Measurements from ENCODE around the gene KCNT1.

The KCNT1 gene

DNA sequence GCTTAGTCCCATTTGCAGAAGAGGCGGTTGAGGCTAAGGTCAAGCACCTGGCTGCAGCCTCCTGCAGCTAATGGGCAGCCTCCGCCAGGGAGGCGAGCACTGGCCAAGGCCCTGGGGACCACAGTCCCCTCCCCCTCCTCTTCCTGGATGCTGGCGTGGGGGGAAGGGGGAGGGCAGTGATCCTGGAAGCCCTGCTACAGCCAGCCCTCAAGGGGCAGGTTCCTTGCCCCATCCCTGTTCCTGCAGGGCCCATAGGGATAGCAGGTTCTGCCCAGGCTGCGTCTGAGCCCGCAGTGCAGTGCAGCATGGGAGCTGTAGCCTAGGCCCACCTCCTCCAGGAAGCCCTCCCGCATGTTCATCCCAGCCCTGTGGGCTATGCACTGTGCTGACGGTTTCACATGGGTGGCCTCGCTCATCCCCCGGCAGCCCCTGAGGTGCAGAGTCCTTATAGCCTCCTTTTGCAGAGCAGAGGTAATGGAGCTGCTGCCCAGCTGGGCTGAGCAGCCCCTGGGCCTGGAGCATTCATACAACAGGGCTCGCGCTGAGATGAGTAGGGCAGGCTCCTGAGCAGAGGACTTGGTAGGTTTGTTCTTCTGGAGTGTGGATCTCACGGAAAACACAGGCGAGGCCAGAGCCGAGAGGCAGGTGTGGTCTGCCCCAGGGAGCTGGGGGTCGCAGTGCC, 36.0 kb downstream of the KCNT1 start:
- Mint-ChIP-seq H3K36me3 (ENCODE audit: low read depth) (no peaks in the 10 kb centered on the region), H3K4me1 (ENCODE audit: low read depth) (no peaks in the 10 kb centered on the region), H3K4me3 (no peak overlapping the region), H3K27ac (no peak overlapping the region), H3K9me3 (no peaks in the 10 kb centered on the region), H3K27me3 (peaks cover 7% of the 10 kb centered on the region)

DNA sequence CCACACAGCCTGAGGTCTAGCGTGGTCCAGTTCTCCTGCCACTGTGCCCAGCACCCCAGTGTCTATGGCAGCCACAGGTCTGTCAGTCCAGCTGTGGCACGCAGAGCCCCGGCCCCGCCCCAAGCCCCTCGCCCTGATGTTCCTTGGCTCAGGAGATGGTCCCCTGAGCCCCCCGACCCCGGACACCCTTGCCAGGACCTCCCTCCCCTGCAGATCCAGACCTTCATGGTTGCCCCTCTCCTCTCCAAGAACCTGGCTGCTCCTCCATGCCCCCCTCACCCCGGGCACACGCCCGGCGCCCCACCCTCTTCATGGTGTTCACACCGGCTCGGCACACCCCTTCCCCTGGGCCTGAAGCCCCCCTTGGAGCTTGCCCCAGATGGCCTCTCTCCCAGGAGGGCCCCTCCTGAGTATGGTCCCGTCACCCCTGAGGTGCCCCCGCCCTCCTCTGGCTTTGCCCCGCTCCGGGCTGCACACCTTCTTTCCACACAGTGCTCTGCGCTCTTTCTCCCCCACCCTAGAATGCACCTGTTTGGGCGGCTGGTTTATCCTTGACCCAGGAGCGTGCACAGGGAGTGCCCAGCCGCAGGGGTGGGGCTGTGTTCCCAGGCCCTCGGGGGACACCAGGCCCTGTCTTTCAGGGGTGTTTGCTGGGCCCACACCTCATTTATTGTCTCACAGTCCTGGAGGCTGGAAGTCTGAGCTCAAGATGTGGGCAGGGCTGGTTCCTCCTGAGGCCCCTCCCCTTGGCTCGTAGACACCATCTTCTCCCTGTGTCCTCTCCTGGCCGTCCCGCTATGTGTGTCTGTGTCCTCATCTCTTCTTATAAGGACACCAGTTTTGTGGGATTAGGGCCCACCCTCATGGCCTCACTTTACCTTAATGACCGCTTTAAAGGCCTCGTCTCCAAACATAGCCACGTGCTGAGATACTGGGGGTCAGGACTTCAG, 37.6 kb downstream of the KCNT1 start:
- Mint-ChIP-seq H3K27me3 (peaks cover 7% of the 10 kb centered on the region), H3K27ac (no peak overlapping the region), H3K4me3 (no peak overlapping the region), H3K9me3 (no peaks in the 10 kb centered on the region), H3K36me3 (ENCODE audit: low read depth) (no peaks in the 10 kb centered on the region), H3K4me1 (ENCODE audit: low read depth) (no peaks in the 10 kb centered on the region)

GRCh38 chr9:135741276-135742219, 39.6 kb downstream of the KCNT1 start:
- Mint-ChIP-seq H3K27me3 (peaks cover 7% of the 10 kb centered on the region), H3K4me3 (no peak overlapping the region), H3K4me1 (ENCODE audit: low read depth) (no peaks in the 10 kb centered on the region), H3K36me3 (ENCODE audit: low read depth) (no peaks in the 10 kb centered on the region), H3K27ac (no peak overlapping the region), H3K9me3 (no peaks in the 10 kb centered on the region)

DNA sequence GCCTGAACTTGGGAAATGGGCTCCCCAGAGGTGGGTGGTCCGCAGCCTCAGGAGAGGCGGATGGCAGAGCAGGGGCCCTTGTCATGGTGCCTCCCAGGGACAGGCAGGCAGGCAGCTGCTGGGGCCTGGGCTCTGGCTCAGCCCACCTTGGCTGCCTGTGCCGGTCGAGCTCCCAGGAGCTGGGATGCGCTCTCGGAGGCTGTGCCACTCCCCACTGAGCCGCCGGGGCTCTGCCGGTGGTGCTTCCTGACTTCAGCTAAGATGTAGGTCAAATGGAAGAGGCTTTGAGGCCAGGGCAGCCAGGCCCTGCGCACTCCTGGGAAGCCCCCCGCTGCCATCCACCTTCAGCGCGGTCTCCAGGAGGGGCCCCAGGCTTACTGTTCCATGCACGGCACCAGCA, 41.0 kb downstream of the KCNT1 start:
- Mint-ChIP-seq H3K9me3 (no peaks in the 10 kb centered on the region), H3K4me3 (no peak overlapping the region), H3K4me1 (ENCODE audit: low read depth) (no peaks in the 10 kb centered on the region), H3K27ac (no peak overlapping the region), H3K27me3 (peaks cover 3% of the 10 kb centered on the region), H3K36me3 (ENCODE audit: low read depth) (no peaks in the 10 kb centered on the region)

DNA sequence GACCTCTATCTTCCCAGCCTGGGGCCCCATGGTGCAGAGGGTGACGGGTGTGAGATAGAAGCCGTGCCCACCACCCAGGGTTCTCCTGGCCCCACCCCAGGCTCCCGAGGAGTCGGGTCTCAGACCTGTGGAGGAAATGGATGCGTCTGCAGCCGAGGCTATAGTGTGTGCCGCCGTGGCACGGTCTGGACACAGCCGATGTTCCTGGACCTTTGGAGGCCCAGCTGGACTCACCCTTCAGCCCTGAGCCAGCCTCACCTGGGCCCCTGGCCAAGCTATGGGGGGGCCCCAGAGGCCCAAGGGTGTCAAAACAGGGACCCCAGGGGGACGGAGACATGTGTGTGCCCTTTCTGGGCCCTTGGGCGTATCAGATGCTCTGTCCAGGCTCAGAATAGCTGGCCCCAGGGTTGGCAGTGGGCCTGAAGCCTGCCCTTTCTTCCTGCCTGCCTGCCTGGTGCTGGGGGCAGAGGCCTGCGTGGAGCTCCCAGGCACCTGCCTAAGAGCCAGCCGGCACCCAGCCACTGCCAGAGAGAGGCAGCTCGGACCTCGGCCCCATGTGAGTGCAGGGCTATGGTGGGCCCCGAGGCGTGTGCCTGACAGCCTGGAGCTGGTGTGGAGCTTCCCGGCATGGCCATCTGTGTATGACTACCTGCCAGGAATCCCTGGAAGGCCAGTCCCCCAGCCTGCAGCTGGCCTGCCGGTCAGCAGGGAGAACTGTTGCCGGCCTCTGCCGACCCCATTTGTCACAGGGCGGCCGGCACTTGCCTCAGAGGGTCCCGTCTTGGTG, 41.8 kb downstream of the KCNT1 start:
- Mint-ChIP-seq H3K9me3 (no peaks in the 10 kb centered on the region), H3K36me3 (ENCODE audit: low read depth) (no peaks in the 10 kb centered on the region), H3K4me3 (no peak overlapping the region), H3K27ac (no peak overlapping the region), H3K4me1 (ENCODE audit: low read depth) (no peaks in the 10 kb centered on the region), H3K27me3 (peaks cover 3% of the 10 kb centered on the region)

DNA sequence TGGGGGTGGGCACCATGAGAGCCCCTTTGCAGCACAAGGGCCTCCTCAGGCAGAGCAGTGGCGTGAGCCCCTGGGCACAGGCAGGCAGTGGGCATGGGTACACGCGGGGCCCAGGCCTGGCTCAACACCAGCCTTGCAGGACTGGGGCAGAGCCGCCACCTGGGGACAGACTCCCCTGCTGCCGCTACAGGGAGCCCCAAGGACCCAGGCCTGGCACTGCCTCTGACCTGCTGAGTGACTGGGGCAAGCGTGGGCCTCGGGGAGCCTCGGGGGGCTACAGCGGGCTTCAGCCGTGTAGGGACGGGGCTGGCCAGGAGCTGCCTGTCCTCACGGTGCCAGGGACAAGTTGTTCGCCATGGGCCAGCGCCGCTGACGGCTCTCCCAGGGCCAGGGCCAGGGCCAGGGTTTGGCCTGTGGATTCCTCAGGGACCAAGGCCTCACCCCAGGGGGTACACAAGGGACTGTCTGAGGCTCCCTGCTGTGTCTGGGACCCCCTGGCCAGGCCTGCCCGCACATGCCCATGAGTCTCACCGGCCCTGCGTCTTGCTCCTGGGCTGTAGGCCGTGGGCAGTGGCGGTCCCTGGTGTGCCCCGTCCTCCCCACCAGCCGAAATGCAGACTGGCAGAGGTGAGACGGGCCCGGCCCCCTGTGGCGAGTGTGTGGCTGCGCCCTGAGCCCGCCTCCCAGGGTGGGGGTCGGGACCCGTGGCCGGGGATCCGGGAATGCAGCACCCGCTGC, 42.5 kb downstream of the KCNT1 start:
- Mint-ChIP-seq H3K9me3 (no peaks in the 10 kb centered on the region), H3K27me3 (peaks cover 3% of the 10 kb centered on the region), H3K36me3 (ENCODE audit: low read depth) (no peaks in the 10 kb centered on the region), H3K4me3 (no peak overlapping the region), H3K4me1 (ENCODE audit: low read depth) (no peaks in the 10 kb centered on the region), H3K27ac (no peak overlapping the region)

DNA sequence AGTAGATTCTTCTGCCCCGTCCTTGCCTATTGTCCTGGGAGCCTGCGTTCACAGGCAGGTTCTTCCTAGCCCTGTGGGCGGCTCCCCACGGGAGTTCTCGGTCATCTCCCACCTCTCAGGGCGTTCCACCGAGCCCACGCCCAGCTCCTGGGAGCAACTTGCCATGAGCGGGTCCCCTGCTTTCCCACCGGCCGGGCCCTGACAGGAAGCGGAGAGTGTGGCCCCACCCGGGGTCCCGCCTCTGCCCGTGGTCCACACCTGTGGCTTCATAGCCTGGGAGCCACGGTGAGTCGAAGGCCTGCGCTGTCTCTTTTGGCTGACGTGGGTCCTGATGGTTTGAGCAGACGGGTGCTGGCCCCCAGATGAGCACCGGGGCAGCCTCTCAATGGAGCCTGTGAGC, 43.2 kb downstream of the KCNT1 start:
- H3K36me3 Mint-ChIP-seq (ENCODE audit: low read depth), result no peaks in the 10 kb centered on the region
- no peaks in the 10 kb centered on the region for H3K9me3 Mint-ChIP-seq
- H3K27me3 Mint-ChIP-seq, result no peaks in the 10 kb centered on the region
- no peak overlapping the region for H3K27ac Mint-ChIP-seq
- no peak overlapping the region for H3K4me3 Mint-ChIP-seq
- H3K4me1 Mint-ChIP-seq (ENCODE audit: low read depth), result no peaks in the 10 kb centered on the region

DNA sequence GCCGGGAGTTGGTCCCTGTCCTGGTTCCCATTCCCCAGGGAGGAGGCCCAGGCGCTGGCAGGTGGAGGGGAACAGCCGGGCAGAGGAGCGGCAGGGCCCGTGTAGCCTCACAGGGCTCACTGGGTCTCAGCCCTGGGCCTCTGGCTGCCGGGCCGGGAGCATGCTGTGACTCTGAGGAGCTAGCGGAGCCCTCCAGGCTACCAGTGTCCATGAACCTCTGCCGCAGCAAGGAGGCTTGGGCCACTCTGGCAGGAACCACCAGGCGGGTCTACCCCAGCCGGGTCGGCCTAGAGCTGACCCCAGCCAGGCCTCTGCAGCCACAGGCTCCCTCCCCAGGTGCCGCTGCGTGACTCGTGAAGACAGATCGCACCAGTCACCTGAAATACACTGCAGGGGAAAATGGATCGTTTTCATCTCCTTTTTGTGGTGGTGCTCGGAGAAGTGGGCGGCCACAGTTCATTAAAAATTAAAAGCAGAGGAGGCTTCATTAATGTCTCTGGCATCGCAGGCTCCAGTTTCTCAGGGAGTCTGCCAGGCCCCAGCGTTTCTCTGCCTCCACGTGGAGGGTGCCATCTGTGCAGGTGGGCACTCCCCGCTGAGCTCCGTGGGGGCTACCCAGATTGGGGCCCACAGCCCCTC, 43.8 kb downstream of the KCNT1 start:
- H3K9me3 Mint-ChIP-seq, result no peaks in the 10 kb centered on the region
- no peak overlapping the region for H3K27ac Mint-ChIP-seq
- H3K27me3 Mint-ChIP-seq, result no peaks in the 10 kb centered on the region
- no peak overlapping the region for H3K4me3 Mint-ChIP-seq
- no peaks in the 10 kb centered on the region for H3K4me1 Mint-ChIP-seq (ENCODE audit: low read depth)
- H3K36me3 Mint-ChIP-seq (ENCODE audit: low read depth), result no peaks in the 10 kb centered on the region

DNA sequence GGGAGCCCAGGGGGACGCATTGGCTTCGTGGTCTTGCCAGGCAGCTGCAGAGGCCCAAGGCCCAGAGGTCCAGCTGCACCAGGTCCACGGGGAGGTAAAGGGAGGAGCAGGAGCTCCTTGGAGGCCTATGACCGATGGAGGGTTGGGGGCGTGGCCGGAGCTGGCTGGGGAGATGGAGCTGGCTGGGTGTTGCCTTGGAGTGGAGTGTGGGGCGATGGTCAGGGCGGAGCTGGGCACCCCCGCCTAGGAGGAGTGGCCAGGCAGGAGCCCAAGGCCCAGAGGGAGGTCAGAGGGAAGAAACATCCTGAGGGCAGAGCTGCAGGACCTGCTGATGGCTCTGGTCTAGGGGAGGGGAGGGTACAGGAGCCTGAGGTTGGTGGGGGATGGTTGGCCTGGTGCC, 44.6 kb downstream of the KCNT1 start:
- H3K36me3 Mint-ChIP-seq (ENCODE audit: low read depth), result no peaks in the 10 kb centered on the region
- H3K4me1 Mint-ChIP-seq (ENCODE audit: low read depth), result no peaks in the 10 kb centered on the region
- no peaks in the 10 kb centered on the region for H3K9me3 Mint-ChIP-seq
- no peak overlapping the region for H3K27ac Mint-ChIP-seq
- no peaks in the 10 kb centered on the region for H3K27me3 Mint-ChIP-seq
- no peak overlapping the region for H3K4me3 Mint-ChIP-seq

- H3K9me3 Mint-ChIP-seq, result no peaks in the 10 kb centered on the region
- no peaks in the 10 kb centered on the region for H3K27me3 Mint-ChIP-seq
- H3K27ac Mint-ChIP-seq, result no peak overlapping the region
- H3K4me3 Mint-ChIP-seq, result no peak overlapping the region
- H3K36me3 Mint-ChIP-seq (ENCODE audit: low read depth), result no peaks in the 10 kb centered on the region
- H3K4me1 Mint-ChIP-seq (ENCODE audit: low read depth), result no peaks in the 10 kb centered on the region
Observed at GRCh38 chr9:135747311-135747710, 45.3 kb downstream of the KCNT1 start.

GRCh38 chr9:135748676-135749075, 46.7 kb downstream of the KCNT1 start:
- Mint-ChIP-seq H3K4me1 (ENCODE audit: low read depth) (no peaks in the 10 kb centered on the region), H3K36me3 (ENCODE audit: low read depth) (no peaks in the 10 kb centered on the region), H3K9me3 (no peaks in the 10 kb centered on the region), H3K27ac (no peak overlapping the region), H3K4me3 (no peak overlapping the region), H3K27me3 (no peaks in the 10 kb centered on the region)

GRCh38 chr9:135749171-135750045, 47.4 kb downstream of the KCNT1 start:
- no peaks in the 10 kb centered on the region for H3K27me3 Mint-ChIP-seq
- H3K4me1 Mint-ChIP-seq (ENCODE audit: low read depth), result no peaks in the 10 kb centered on the region
- no peaks in the 10 kb centered on the region for H3K9me3 Mint-ChIP-seq
- no peak overlapping the region for H3K4me3 Mint-ChIP-seq
- H3K27ac Mint-ChIP-seq, result no peak overlapping the region
- no peaks in the 10 kb centered on the region for H3K36me3 Mint-ChIP-seq (ENCODE audit: low read depth)

GRCh38 chr9:135750786-135751185, 48.8 kb downstream of the KCNT1 start:
- Mint-ChIP-seq H3K9me3 (no peaks in the 10 kb centered on the region), H3K27ac (no peak overlapping the region), H3K4me3 (no peak overlapping the region), H3K4me1 (ENCODE audit: low read depth) (no peaks in the 10 kb centered on the region), H3K36me3 (ENCODE audit: low read depth) (no peaks in the 10 kb centered on the region), H3K27me3 (no peaks in the 10 kb centered on the region)

Measured in stimulated activated naive CD8-positive, alpha-beta T cell treated with anti-CD3 and anti-CD28 coated beads, Interleukin-15, Interleukin-2, amounts not matched to agents 100 ng/mL and 50 ng/mL, for 24 hours (primary cell).